HCT116 (cell line): ENCODE data around the gene NUDT16L1. TPM values are rescaled to one million over a fixed set of nuclear protein-coding genes. Genes with fewer than 3 reads are reported as not detected.

ENCODE experiments used
- ATAC-seq: fragments of 200-7000 bp; cut with Tn5 transposase; 2 replicates; pipeline ENCODE4 v1.9.1; 2020; ENCODE audit warnings: mild to moderate bottlenecking, moderate library complexity
- BruUV-seq: library from RNA; stranded (reverse); fragments of 400-500 nt; replicated peaks from 2 replicates; lab custom pipeline; 2021; lab: Mats Ljungman, UMichigan
- CTCF ChIA-PET: fragments of 300-600 bp; sonication (Branson Sonifier 250); formaldehyde crosslinking; loops from one replicate; lab custom pipeline; 2021; ENCODE audit warnings: antibody characterized with exemption; lab: Charles Lee
- POLR2A ChIA-PET: fragments of 300-600, 350-600 bp; sonication (Branson Sonifier 250); formaldehyde crosslinking; loops from one replicate; lab custom pipeline; 2021; ENCODE audit warnings: antibody characterized with exemption; lab: Charles Lee
- RAD21 ChIA-PET, 2 experiments: fragments of 300-600 bp; sonication (Branson Sonifier 250); formaldehyde crosslinking; loops; one replicate each; lab custom pipeline; 2023; ENCODE audit warnings: low total read pairs in 2 of 2; ENCODE audit not compliant: uncharacterized antibody in 2 of 2, unreplicated experiment in 2 of 2, low non-redundant PET in 1 of 2; lab: Charles Lee
- DNase-seq: peaks from one replicate; pipeline ENCODE4 v3.0.0-alpha.2; 2010; ENCODE audit warnings: low read depth, low spot score
- H2AFZ ChIP-seq: fragments of 200-600 bp; shearing (Covaris generic), sonication (generic); 2 replicates; pipeline ENCODE4 v1.6.1; 2017; ENCODE audit warnings: low read depth, mixed run types, mixed read lengths, antibody characterized with exemption, low read length; ENCODE audit not compliant: poor library complexity, severe bottlenecking
- H3K27ac ChIP-seq: 2 replicates; pipeline ENCODE4 v1.5.1; 2012; ENCODE audit warnings: low read depth, low read length
- H3K27me3 ChIP-seq: fragments of 200-600 bp; sonication (generic); 2 replicates; pipeline ENCODE4 v1.6.1; 2016; ENCODE audit warnings: mixed run types, low read length, mixed read lengths; ENCODE audit not compliant: insufficient read depth
- H3K36me3 ChIP-seq, 2 experiments: fragments of 200-500 bp in 1 of 2; fragments of 200-600 bp in 1 of 2; sonication (Bioruptor generic) in 1 of 2; sonication (generic) in 1 of 2; 2 replicates each; pipeline versions ENCODE4 v1.5.1 to v1.6.1; 2014 to 2016; ENCODE audit warnings: low read length in 2 of 2, inconsistent platforms in 1 of 2, mixed read lengths in 1 of 2, mixed run types in 1 of 2; ENCODE audit not compliant: insufficient read depth in 2 of 2, control insufficient read depth in 1 of 2
- H3K4me1 ChIP-seq, 2 experiments: fragments of 200-600 bp in 1 of 2; sonication (generic) in 1 of 2; 2 replicates each; pipeline versions ENCODE4 v1.5.1 to v1.6.1; 2012 to 2017; ENCODE audit warnings: low read length in 2 of 2, inconsistent platforms in 1 of 2, mild to moderate bottlenecking in 1 of 2, mixed read lengths in 1 of 2, mixed run types in 1 of 2, moderate library complexity in 1 of 2; ENCODE audit not compliant: insufficient read depth in 2 of 2, control insufficient read depth in 1 of 2
- H3K4me2 ChIP-seq: fragments of 200-600 bp; sonication (generic); 2 replicates; pipeline ENCODE4 v1.6.1; 2017; ENCODE audit warnings: mixed run types, low read length, mixed read lengths
- H3K4me3 ChIP-seq, 2 experiments: fragments of 200-600 bp in 1 of 2; sonication (generic) in 1 of 2; replicated peaks in 1 of 2; 2 replicates each; pipeline ENCODE4 v1.5.1; 2011 to 2016; ENCODE audit warnings: low read length in 2 of 2, control low read depth in 1 of 2, low read depth in 1 of 2, mild to moderate bottlenecking in 1 of 2, mixed read lengths in 1 of 2, mixed run types in 1 of 2
- H3K79me2 ChIP-seq: fragments of 200-600 bp; sonication (generic); 2 replicates; pipeline ENCODE4 v1.6.1; 2017; ENCODE audit warnings: mild to moderate bottlenecking, mixed run types, low read length, moderate library complexity, mixed read lengths; ENCODE audit not compliant: insufficient read depth
- H3K9ac ChIP-seq: fragments of 200-600 bp; sonication (generic); 2 replicates; pipeline ENCODE4 v1.6.1; 2016; ENCODE audit warnings: low read length, mixed read lengths
- H3K9me2 ChIP-seq: fragments of 200-600 bp; sonication (generic), shearing (Covaris generic); 2 replicates; pipeline ENCODE4 v1.6.1; 2017; ENCODE audit warnings: mixed run types, mild to moderate bottlenecking, moderate library complexity; ENCODE audit not compliant: insufficient read depth
- H3K9me3 ChIP-seq, 2 experiments: fragments of 200-500 bp in 1 of 2; fragments of 200-600 bp in 1 of 2; sonication (Bioruptor generic) in 1 of 2; sonication (generic) in 1 of 2; 2 replicates each; pipeline ENCODE4 v1.6.1; 2014 to 2017; ENCODE audit warnings: low read length in 2 of 2, mixed read lengths in 2 of 2, inconsistent platforms in 1 of 2, low read depth in 1 of 2, mild to moderate bottlenecking in 1 of 2, mixed run types in 1 of 2, moderate library complexity in 1 of 2; ENCODE audit not compliant: control insufficient read depth in 1 of 2, insufficient read depth in 1 of 2
- H4K20me1 ChIP-seq: fragments of 200-600 bp; sonication (generic), shearing (Covaris generic); 2 replicates; pipeline ENCODE4 v1.6.1; 2017; ENCODE audit warnings: mixed run types, mild to moderate bottlenecking, moderate library complexity; ENCODE audit not compliant: insufficient read depth
- MAX ChIP-seq: IDR thresholded peaks from 2 replicates; pipeline ENCODE4 v1.6.1; 2012
- RAD21 ChIP-seq: IDR thresholded peaks from 2 replicates; pipeline ENCODE4 v1.6.1; 2012; ENCODE audit warnings: low read depth, mild to moderate bottlenecking
- REST ChIP-seq: IDR thresholded peaks from 2 replicates; pipeline ENCODE4 v1.6.1; 2012; ENCODE audit warnings: low read depth
- SP1 ChIP-seq: IDR thresholded peaks from 2 replicates; pipeline ENCODE4 v1.6.1; 2012; ENCODE audit warnings: low read depth
- YY1 ChIP-seq: IDR thresholded peaks from 2 replicates; pipeline ENCODE4 v1.6.1; 2011; ENCODE audit warnings: low read length, low read depth, moderate library complexity, mild to moderate bottlenecking; ENCODE audit not compliant: insufficient replicate concordance; ENCODE audit errors: extremely low read depth
- ZBTB33 ChIP-seq: IDR thresholded peaks from 2 replicates; pipeline ENCODE4 v1.6.1; 2011; ENCODE audit warnings: mild to moderate bottlenecking, low read length, moderate library complexity; ENCODE audit not compliant: insufficient replicate concordance; ENCODE audit errors: extremely low read depth
- intact Hi-C: fragments of 100-400 bp; cut with micrococcal nuclease; formaldehyde crosslinking; loops from 2 replicates; pipeline ENCODE4 v1.10.0; 2022
- total RNA-seq: library from RNA; stranded (reverse); gene quantifications from one replicate; pipeline ENCODE4 v1.2.1, GENCODE V29; 2021; ENCODE audit not compliant: unreplicated experiment

The NUDT16L1 gene
- total RNA-seq, 1 experiment from 2014 or later: 23.4 TPM

DNA sequence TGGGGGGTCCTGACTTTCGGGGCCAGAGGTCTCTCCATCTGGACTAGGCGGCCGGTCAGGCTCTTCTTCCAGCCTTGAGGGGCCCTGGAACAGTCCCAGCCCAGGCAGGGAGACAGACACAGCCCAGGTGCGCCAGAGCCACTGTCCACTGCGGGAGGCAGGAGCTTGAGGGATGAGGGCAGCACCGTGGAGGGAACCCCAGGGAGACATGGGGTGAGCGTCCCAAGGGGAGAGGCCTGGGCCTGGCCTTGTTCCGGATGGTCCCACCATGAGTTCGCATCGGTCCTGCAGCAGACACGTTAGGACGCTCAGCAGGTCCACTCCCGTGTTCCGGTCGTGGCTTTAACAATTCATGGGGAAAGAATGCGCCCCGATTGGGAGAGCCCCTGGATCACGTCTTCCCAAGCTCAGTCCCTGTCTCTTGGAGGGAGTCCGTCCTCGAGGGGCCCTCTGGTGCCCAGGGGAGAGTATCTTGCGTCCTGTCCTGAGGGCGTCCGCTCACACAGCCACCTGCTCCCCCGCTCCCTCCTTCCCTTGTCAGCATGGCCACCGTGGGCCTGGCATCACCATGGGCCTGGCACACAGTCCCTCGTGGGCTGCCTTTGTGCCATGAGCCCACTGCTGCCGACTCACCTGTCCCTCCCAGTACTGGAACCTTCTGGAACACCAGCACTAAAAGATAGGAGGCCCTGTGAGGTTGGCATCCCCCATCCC, 6.7 kb upstream of the NUDT16L1 start (continued):
- no peak for TF ChIP-seq MAX
- TF ChIP-seq RAD21: no peak
- TF ChIP-seq YY1: no peak
- no peak for TF ChIP-seq SP1
- no peak for TF ChIP-seq REST
- TF ChIP-seq, all 23 proteins: peak for 0

- DNase-seq (no peak), ATAC-seq (no peak)
- CTCF ChIA-PET: no interaction called here
- Histone ChIP-seq H3K9me3 (no peaks in the 10 kb centered on the region), H3K4me2 (no peak overlapping the region), H3K9ac (no peak overlapping the region), H2AFZ (no peak overlapping the region), H3K79me2 (no peaks in the 10 kb centered on the region), H3K9me2 (no peaks in the 10 kb centered on the region), H3K27ac (no peak overlapping the region), H3K4me1 (peaks cover 0 to 1% of the 10 kb centered on the region in 2 experiments; a peak in 1 of 4 replicates), H4K20me1 (no peaks in the 10 kb centered on the region), H3K4me3 (no peak overlapping the region), H3K27me3 (no peaks in the 10 kb centered on the region), H3K36me3 (peaks cover 0 to 7% of the 10 kb centered on the region in 2 experiments; a peak in 1 of 4 replicates)
- POLR2A ChIA-PET: no interaction called here
- BruUV-seq: no TSS peak
- no peak for TF ChIP-seq ZBTB33
- intact Hi-C loops: no loop called here
- RAD21 ChIA-PET: no interaction called here
These were observed 5.9 kb upstream of the NUDT16L1 start for GRCh38 chr16:4687416-4687815.
